Measurements from ENCODE around the gene PAXIP1. TPM values are rescaled to one million over a fixed set of nuclear protein-coding genes. Genes with fewer than 3 reads are reported as not detected.

PAXIP1 gene
- total RNA-seq, 4 donors from 2014 or later, result 13.2 to 14.9 (median 13.6) TPM

GRCh38 chr7:154917808-154918160, 85.1 kb downstream of the PAXIP1 start:
- peaks cover 0 to 6% of the 10 kb centered on the region in 2 donors for H3K4me1 ChIP-seq
- no peak overlapping the region for H3K4me3 ChIP-seq (replicated peaks in 1 of 3)
- H3K9me3 ChIP-seq, result no peaks in the 10 kb centered on the region
- H3K27me3 ChIP-seq, result no peaks in the 10 kb centered on the region
- no peak for DNase-seq
- intact Hi-C loops (cut with DNase I), result no loop called here
- no peaks in the 10 kb centered on the region for H3K36me3 ChIP-seq
- TF ChIP-seq POLR2A (IDR thresholded peaks at IDR 0.05) (no peak), CTCF (IDR thresholded peaks at IDR 0.05) (no peak)
- no peak overlapping the region for H3K27ac ChIP-seq
- WGBS, 2 donors, result 74% methylated on average over 4 of the region's 7 CpGs; no CpG with 5 or more reads in 1 of the 2 donors

- 86 to 90% methylated on average over 11 to 13 of the region's 13 CpGs for WGBS, 2 donors
- no peak for DNase-seq
- no peak for TF ChIP-seq CTCF (IDR thresholded peaks at IDR 0.05)
- no peak for TF ChIP-seq POLR2A (IDR thresholded peaks at IDR 0.05)
- Histone ChIP-seq H3K4me1 (peaks cover 0 to 6% of the 10 kb centered on the region in 2 donors), H3K27ac (no peak overlapping the region), H3K27me3 (no peaks in the 10 kb centered on the region), H3K9me3 (no peaks in the 10 kb centered on the region), H3K4me3 (replicated peaks in 1 of 3) (no peak overlapping the region), H3K36me3 (no peaks in the 10 kb centered on the region)
- intact Hi-C loops (cut with DNase I), result no loop called here
These were observed 85.8 kb downstream of the PAXIP1 start for GRCh38 chr7:154916856-154917807.

GRCh38 chr7:154916381-154916780, 86.5 kb downstream of the PAXIP1 start:
- no peak for DNase-seq
- 84 to 85% methylated on average over 11 to 14 of the region's 14 CpGs for WGBS, 2 donors
- intact Hi-C loops (cut with DNase I), result no loop called here

GRCh38 chr7:154915600-154915999, 87.3 kb downstream of the PAXIP1 start:
- Histone ChIP-seq H3K9me3 (no peaks in the 10 kb centered on the region), H3K4me1 (peaks cover 0 to 6% of the 10 kb centered on the region in 2 donors), H3K27me3 (no peaks in the 10 kb centered on the region), H3K27ac (no peak overlapping the region), H3K36me3 (no peaks in the 10 kb centered on the region), H3K4me3 (replicated peaks in 1 of 3) (no peak overlapping the region)
- intact Hi-C loops (cut with DNase I), result no loop called here
- WGBS, 2 donors, result 92 to 94% methylated on average over 2 to 4 of the region's 4 CpGs
- no peak for DNase-seq
- TF ChIP-seq CTCF (IDR thresholded peaks at IDR 0.05), result no peak
- TF ChIP-seq POLR2A (IDR thresholded peaks at IDR 0.05), result no peak

More at GRCh38 chr7:154916381-154916780, 86.5 kb downstream of the PAXIP1 start:
- no peak for TF ChIP-seq CTCF (IDR thresholded peaks at IDR 0.05)
- TF ChIP-seq POLR2A (IDR thresholded peaks at IDR 0.05), result no peak
- Histone ChIP-seq H3K36me3 (no peaks in the 10 kb centered on the region), H3K27me3 (no peaks in the 10 kb centered on the region), H3K27ac (no peak overlapping the region), H3K4me1 (peaks cover 0 to 6% of the 10 kb centered on the region in 2 donors), H3K4me3 (replicated peaks in 1 of 3) (no peak overlapping the region), H3K9me3 (no peaks in the 10 kb centered on the region)

DNA sequence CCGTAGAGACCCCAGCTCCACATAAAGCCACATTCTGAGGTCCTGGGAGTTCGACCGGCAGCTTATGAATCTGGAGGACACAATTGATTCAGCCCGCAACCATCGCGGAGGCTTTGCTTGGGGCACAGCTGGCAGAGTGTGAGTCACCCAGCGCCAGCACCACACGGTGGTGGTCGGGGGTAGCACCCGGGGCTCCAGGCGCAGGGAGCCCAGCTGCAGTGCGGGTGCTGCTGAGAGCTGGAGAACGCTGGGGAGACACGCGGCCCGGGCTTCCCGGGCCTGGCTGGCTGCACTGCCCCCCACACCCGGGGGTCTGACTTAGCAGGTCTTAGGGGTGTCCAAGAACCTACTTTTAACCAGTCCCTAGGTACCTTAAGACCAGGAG, 87.9 kb downstream of the PAXIP1 start:
- H3K4me1 ChIP-seq, result peaks cover 0 to 6% of the 10 kb centered on the region in 2 donors
- no peaks in the 10 kb centered on the region for H3K27me3 ChIP-seq
- H3K9me3 ChIP-seq, result no peaks in the 10 kb centered on the region
- no peak overlapping the region for H3K4me3 ChIP-seq (replicated peaks in 1 of 3)
- TF ChIP-seq POLR2A (IDR thresholded peaks at IDR 0.05), result no peak
- no peak for TF ChIP-seq CTCF (IDR thresholded peaks at IDR 0.05)
- no peak for DNase-seq
- no peak overlapping the region for H3K27ac ChIP-seq
- no peaks in the 10 kb centered on the region for H3K36me3 ChIP-seq
- intact Hi-C loops (cut with DNase I), result no loop called here
- WGBS, 2 donors, result 78 to 85% methylated on average over 7 to 11 of the region's 18 CpGs

Measured in thyroid gland (tissue), 4 donors.